Type B pancreatic cell (in vitro differentiated cells): ENCODE measurements around the gene ERO1B. TPM values are rescaled to one million over a fixed set of nuclear protein-coding genes. Genes with fewer than 3 reads are reported as not detected.

Experiments
- DNase-seq: peaks from one replicate; pipeline ENCODE4 v3.0.0; 2021; ENCODE audit warnings: mixed read lengths; ENCODE audit not compliant: unreplicated experiment; ENCODE audit errors: extremely low spot score
- H3K27ac Mint-ChIP-seq: 2 replicates; pipeline ENCODE4 v1.8.0; 2021; ENCODE audit warnings: mild to moderate bottlenecking, mixed read lengths
- H3K27me3 Mint-ChIP-seq: 2 replicates; pipeline ENCODE4 v1.8.0; 2021; ENCODE audit warnings: mixed read lengths
- H3K36me3 Mint-ChIP-seq: 2 replicates; pipeline ENCODE4 v1.8.0; 2021; ENCODE audit warnings: mixed read lengths
- H3K4me1 Mint-ChIP-seq: one replicate; pipeline ENCODE4 v1.8.0; 2021; ENCODE audit warnings: mixed read lengths; ENCODE audit not compliant: unreplicated experiment
- H3K4me3 Mint-ChIP-seq: 2 replicates; pipeline ENCODE4 v1.8.0; 2021; ENCODE audit warnings: mild to moderate bottlenecking, mixed read lengths
- H3K9me3 Mint-ChIP-seq: 2 replicates; pipeline ENCODE4 v1.8.0; 2021; ENCODE audit warnings: mixed read lengths
- total RNA-seq: library from RNA; stranded (reverse); gene quantifications from 2 replicates; pipeline ENCODE4 v1.2.1, GENCODE V29; 2021; ENCODE audit warnings: low replicate concordance
- TF ChIP-seq, protein P1 (sequence below): fragments of 200-600 bp; sonication (generic); conservative IDR thresholded peaks from 2 replicates; pipeline ENCODE4 v1.5.0; 2021; ENCODE audit warnings: antibody characterized with exemption, mild to moderate bottlenecking

Gene ERO1B
- total RNA-seq, 1 donor from 2014 or later: 33.0 TPM

- Mint-ChIP-seq H3K27me3 (no peaks in the 10 kb centered on the region), H3K27ac (no peak overlapping the region), H3K36me3 (peaks cover 34% of the 10 kb centered on the region), H3K4me3 (no peak overlapping the region), H3K9me3 (peaks cover 9% of the 10 kb centered on the region), H3K4me1 (peaks cover 3% of the 10 kb centered on the region)
- TF ChIP-seq, protein P1, sequence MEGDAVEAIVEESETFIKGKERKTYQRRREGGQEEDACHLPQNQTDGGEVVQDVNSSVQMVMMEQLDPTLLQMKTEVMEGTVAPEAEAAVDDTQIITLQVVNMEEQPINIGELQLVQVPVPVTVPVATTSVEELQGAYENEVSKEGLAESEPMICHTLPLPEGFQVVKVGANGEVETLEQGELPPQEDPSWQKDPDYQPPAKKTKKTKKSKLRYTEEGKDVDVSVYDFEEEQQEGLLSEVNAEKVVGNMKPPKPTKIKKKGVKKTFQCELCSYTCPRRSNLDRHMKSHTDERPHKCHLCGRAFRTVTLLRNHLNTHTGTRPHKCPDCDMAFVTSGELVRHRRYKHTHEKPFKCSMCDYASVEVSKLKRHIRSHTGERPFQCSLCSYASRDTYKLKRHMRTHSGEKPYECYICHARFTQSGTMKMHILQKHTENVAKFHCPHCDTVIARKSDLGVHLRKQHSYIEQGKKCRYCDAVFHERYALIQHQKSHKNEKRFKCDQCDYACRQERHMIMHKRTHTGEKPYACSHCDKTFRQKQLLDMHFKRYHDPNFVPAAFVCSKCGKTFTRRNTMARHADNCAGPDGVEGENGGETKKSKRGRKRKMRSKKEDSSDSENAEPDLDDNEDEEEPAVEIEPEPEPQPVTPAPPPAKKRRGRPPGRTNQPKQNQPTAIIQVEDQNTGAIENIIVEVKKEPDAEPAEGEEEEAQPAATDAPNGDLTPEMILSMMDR: no peak
- no peak for DNase-seq
Observed at GRCh38 chr1:236166041-236166440, 115.7 kb downstream of the ERO1B start.

Other genes with a start within 250 kb of the ERO1B start
- gene NID1, start 216.9 kb downstream of the ERO1B start, total RNA-seq: 12.4 and 65.6 TPM in 2 replicates
- 16.0 and 24.6 TPM in 2 replicates for gene GPR137B, start 139.4 kb downstream of the ERO1B start, total RNA-seq
- 14.8 and 39.9 TPM in 2 replicates for gene EDARADD, start 112.3 kb upstream of the ERO1B start, total RNA-seq
- 42.4 and 87.4 TPM in 2 replicates for gene LGALS8, start 242.0 kb upstream of the ERO1B start, total RNA-seq